Breast epithelium (tissue), 4 donors: ENCODE measurements around the gene CTCF. TPM values are rescaled to one million over a fixed set of nuclear protein-coding genes. Genes with fewer than 3 reads are reported as not detected.

Experiments
- DNase-seq, 2 donors: peaks; one replicate each; pipeline ENCODE4 v3.0.0-alpha.2; 2019; ENCODE audit warnings: low spot score in 2 of 2
- H3K27ac ChIP-seq, 2 donors: fragments of 200-600 bp; sonication (generic) in 1 of 2; one replicate each; pipeline ENCODE4 v1.5.1; 2016 to 2019; ENCODE audit warnings: mild to moderate bottlenecking in 1 of 2
- H3K27me3 ChIP-seq, 2 donors: fragments of 200-600 bp; sonication (generic) in 1 of 2; one replicate each; pipeline versions ENCODE4 v1.5.1 to v1.6.0; 2017 to 2019; ENCODE audit warnings: control low read depth in 1 of 2, mild to moderate bottlenecking in 1 of 2
- H3K36me3 ChIP-seq: fragments of 200-600 bp; one replicate; pipeline ENCODE4 v1.5.1; 2019
- H3K4me1 ChIP-seq, 2 donors: fragments of 200-600 bp; sonication (generic); one replicate each; pipeline ENCODE4 v1.5.1; 2016 to 2019; ENCODE audit warnings: control low read depth in 1 of 2
- H3K4me3 ChIP-seq, 3 donors: fragments of 200-600 bp; sonication (generic); 1 replicate in 2 of 3; 2 replicates in 1 of 3; pipeline ENCODE4 v1.5.1; 2016 to 2019; ENCODE audit warnings: mild to moderate bottlenecking in 3 of 3, moderate library complexity in 2 of 3
- H3K9me3 ChIP-seq, 2 donors: fragments of 200-600 bp; sonication (generic) in 1 of 2; one replicate each; pipeline ENCODE4 v1.5.1; 2016 to 2019; ENCODE audit warnings: control low read depth in 1 of 2
- CTCF ChIP-seq, 3 donors: fragments of 450-650 bp; IDR thresholded peaks; one replicate each; pipeline ENCODE4 v1.5.1; 2016 to 2017; ENCODE audit warnings: antibody characterized with exemption in 3 of 3, mild to moderate bottlenecking in 3 of 3, moderate library complexity in 3 of 3
- POLR2A ChIP-seq: fragments of 450-650 bp; IDR thresholded peaks from one replicate; pipeline ENCODE4 v1.6.1; 2016; ENCODE audit warnings: antibody characterized with exemption, mild to moderate bottlenecking, moderate library complexity
- POLR2AphosphoS5 ChIP-seq, 3 donors: sonication (generic); formaldehyde crosslinking; IDR thresholded peaks; one replicate each; pipeline ENCODE4 v1.6.1; 2017; ENCODE audit warnings: antibody characterized with exemption in 3 of 3
- intact Hi-C: fragments of 100-400 bp; cut with DNase I; formaldehyde crosslinking; loops from one replicate; pipeline ENCODE4 v1.15.1; 2023; ENCODE audit warnings: low total_unique reads
- total RNA-seq, 3 donors: library from RNA; depleted of rRNA; stranded (reverse); fragments of >200 nt; gene quantifications; one replicate each; pipeline ENCODE4 v1.1.0, GENCODE V29; 2016

CTCF gene
- total RNA-seq, 3 donors from 2014 or later: 27.8 to 51.7 (median 38.0) TPM

- H3K4me1 ChIP-seq: no peaks in the 10 kb centered on the region
- DNase-seq: no peak
- peaks cover 17 to 60% of the 10 kb centered on the region in 2 donors for H3K27me3 ChIP-seq
- H3K27ac ChIP-seq: no peak overlapping the region
- TF ChIP-seq CTCF (IDR thresholded peaks at IDR 0.05) (no peak), POLR2AphosphoS5 (IDR thresholded peaks at IDR 0.05) (no peak), POLR2A (no peak)
- H3K4me3 ChIP-seq: peak overlapping the region in 2 of 3 donors; percentile 34 to 61
- H3K36me3 ChIP-seq: no peaks in the 10 kb centered on the region
- no peaks in the 10 kb centered on the region for H3K9me3 ChIP-seq
- intact Hi-C loops: no loop called here
Measured at GRCh38 chr16:67645397-67646121, 83.2 kb downstream of the CTCF start.

DNA sequence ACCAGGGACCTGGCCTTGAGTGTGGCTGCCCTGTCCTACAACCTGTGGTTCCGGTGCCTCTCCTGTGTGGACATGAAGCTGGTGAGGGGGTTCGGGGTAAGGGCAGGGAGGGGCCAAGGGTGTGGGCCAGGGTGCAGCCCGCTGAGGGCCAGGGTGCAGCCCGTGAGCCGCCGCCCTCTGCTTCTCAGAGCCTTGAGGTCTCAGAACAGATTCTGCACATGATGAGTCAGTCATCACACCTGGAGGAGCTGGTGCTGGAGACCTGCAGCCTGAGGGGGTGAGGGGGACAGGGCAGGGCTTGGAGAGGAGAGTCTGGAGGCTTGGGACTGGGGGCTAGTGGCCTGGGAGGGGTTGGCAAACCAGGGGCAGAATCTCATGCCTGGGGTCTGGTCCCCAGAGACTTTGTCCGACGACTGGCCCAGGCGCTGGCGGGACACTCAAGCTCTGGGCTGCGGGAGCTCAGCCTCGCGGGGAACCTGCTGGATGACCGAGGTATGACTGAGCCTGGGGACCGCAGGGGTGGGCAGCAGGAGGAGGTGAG is 84.9 kb downstream of the CTCF start:
- no peaks in the 10 kb centered on the region for H3K9me3 ChIP-seq
- H3K4me1 ChIP-seq: no peaks in the 10 kb centered on the region
- no peak for DNase-seq
- no peak overlapping the region for H3K27ac ChIP-seq
- TF ChIP-seq POLR2A (no peak), CTCF (IDR thresholded peaks at IDR 0.05) (no peak), POLR2AphosphoS5 (IDR thresholded peaks at IDR 0.05) (no peak)
- no peaks in the 10 kb centered on the region for H3K36me3 ChIP-seq
- intact Hi-C loops: no loop called here
- H3K4me3 ChIP-seq: no peak overlapping the region
- H3K27me3 ChIP-seq: peaks cover 20 to 70% of the 10 kb centered on the region in 2 donors

- DNase-seq: no peak
- H3K4me3 ChIP-seq: no peak overlapping the region
- H3K36me3 ChIP-seq: no peaks in the 10 kb centered on the region
- H3K9me3 ChIP-seq: no peaks in the 10 kb centered on the region
- H3K27ac ChIP-seq: no peak overlapping the region
- H3K4me1 ChIP-seq: peaks cover 0 to under 1% of the 10 kb centered on the region in 2 donors
- H3K27me3 ChIP-seq: peaks cover 20 to 74% of the 10 kb centered on the region in 2 donors
- intact Hi-C loops: no loop called here
- TF ChIP-seq CTCF (IDR thresholded peaks at IDR 0.05) (no peak), POLR2AphosphoS5 (IDR thresholded peaks at IDR 0.05) (no peak), POLR2A (no peak)
Measured at GRCh38 chr16:67647681-67648080, 85.4 kb downstream of the CTCF start.

- no peaks in the 10 kb centered on the region for H3K9me3 ChIP-seq
- H3K27ac ChIP-seq: no peak overlapping the region
- H3K4me1 ChIP-seq: peaks cover 0 to 6% of the 10 kb centered on the region in 2 donors
- no peaks in the 10 kb centered on the region for H3K36me3 ChIP-seq
- peak overlapping the region in 1 of 3 donors; percentile 47 for H3K4me3 ChIP-seq
- no peak for DNase-seq
- TF ChIP-seq POLR2A: no peak
- TF ChIP-seq CTCF (IDR thresholded peaks at IDR 0.05): no peak
- no peak for TF ChIP-seq POLR2AphosphoS5 (IDR thresholded peaks at IDR 0.05)
- intact Hi-C loops: no loop called here
- peaks cover 20 to 76% of the 10 kb centered on the region in 2 donors for H3K27me3 ChIP-seq
Measured at GRCh38 chr16:67648088-67648763, 85.9 kb downstream of the CTCF start.
